Activated CD8-positive, alpha-beta memory T cell treated with anti-CD3 and anti-CD28 coated beads for 24 hours (primary cell): ENCODE measurements around the gene KANK4.
"Not testable (repeated sequence)": the region's sequence is repeated elsewhere in the genome, so short reads cannot be mapped to it uniquely, and the experiment has no call there.

Experiments
- DNase-seq: peaks from one replicate; pipeline ENCODE4 v3.0.0-alpha.2; 2020

KANK4 gene

DNA sequence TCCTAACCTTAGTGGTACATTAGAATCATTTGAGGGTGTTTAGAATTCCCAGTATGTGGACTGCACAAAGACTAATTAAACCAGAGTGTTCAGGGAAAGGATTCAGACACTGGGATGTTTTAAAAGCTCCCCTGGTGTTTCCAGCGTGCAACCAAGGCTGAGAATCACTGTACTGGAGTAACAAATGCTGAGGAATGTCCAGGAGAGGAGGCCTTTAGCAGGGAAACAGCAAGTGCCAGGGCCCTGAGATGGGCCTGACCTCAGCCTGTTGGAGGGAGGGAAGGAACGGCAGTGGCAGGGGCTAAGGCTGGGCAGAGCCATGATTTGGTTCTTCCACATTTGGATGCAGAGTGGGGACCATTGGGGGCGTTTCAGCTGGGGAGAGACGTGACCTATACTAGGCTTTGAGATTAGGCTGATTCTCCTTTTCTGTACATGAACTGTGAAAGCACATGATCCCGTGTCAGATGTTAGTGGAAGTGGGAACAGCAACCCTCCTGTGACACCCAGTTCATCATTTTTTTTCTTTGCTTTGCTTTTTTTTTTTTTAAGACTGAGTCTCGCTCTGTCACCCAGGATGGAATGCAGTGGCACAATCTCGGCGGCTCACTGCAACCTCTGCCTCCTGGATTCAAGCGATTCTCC, 49.3 kb downstream of the KANK4 start:
- no peak for DNase-seq

DNA sequence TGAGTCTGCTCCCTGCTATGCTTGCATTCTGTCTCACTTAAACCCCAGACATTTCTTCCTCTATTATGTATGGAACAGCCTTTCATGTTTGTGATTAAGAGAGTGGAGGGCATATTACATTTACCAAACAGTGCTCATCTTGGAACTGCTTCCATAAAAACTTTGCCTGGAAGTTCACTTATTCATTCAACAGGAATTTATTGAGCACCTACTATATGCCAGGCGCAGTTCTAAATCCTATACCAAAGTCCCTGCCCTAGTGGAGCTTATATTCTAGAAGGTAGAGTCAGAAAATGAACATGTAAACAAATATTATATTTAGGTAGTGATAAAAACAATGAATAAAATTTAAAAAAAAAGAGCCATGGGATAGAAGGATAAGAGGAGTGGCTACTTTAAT, 49.8 kb downstream of the KANK4 start:
- DNase-seq = no peak

DNA sequence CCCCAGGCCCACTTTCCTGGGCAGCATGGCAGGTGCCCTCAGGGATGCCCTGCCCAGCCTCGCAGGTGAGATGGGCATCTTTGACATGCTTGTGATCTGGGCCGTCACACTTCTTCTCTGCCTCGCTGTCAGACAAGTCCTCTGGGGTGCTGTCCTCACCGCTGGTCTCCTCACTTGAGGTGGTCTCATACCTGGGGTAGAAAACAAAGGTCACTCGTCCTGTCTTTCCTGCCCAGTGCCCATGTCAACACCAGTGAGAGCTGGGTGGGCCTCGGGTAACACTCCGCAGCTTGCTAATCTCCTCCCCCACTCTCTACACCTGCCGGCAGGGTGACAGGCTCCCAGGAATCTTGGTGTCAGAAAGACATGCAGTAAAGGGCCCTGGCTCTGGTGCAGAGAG, 50.9 kb downstream of the KANK4 start:
- no peak for DNase-seq

DNA sequence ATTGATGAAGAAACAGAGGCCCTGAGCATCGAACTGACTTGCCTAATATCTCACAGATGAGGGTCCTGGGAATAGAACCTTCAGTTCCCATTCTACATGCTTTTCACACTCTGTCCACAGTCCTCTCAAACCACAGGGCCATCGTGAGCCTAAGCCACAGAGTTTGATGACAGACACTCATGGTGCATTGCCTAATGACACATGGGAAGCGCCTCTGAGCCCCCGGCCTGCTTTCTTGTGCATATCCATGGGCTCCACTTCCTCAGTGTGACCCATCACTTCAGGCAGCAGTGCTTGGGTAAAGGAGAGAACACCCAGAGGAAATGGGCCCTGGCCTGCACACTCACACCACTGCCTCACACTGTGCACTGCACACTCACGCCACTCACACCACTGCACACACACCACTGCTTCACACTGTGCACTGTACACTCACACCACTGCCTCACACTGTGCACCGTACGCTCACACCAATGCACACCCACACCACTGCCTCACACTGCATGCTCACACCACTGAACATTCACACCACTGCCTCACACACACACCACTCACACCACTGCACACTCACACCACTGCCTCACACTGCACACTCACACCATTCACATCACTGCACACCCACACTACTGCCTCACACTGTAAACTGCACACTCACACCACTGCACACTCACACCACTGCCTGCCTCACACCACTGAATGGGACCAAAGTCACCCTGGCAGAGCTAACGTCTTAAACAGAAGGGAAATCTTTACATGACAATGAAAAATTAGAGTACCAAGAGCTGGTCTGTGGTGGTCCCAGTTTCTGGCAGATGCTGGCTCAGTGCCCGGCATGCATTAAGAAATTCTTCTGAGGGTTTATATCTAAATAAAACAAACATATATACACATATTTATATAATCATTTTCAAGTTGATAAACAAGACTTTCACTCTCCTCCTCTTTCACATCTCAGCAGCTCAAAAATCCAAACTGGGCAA, 53.0 kb downstream of the KANK4 start:
- DNase-seq = no peak

DNA sequence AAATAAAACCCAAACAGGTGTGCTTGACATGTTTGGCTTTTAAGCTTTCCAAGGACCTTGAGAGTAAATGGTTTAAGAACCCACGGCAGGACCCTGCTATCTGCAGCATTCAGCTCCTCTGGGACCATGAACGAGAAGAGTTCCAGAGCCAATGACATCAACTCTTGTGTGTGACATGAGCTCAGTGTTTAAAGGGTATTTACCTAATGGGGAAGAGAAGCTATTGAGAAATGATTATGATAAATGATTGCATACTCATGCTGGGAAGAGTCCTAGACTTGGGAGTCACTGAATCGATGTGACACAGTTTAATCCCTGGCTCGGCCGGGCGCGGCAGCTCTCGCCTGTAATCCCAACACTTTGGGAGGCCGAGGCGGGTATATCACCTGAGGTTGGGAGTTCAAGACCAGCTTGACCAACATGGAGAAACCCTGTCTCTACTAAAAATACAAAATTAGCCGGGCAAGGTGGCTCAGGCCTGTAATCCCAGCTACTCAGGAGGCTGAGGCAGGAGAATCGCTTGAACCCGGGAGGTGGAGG, 55.4 kb downstream of the KANK4 start:
- DNase-seq = no peak

DNA sequence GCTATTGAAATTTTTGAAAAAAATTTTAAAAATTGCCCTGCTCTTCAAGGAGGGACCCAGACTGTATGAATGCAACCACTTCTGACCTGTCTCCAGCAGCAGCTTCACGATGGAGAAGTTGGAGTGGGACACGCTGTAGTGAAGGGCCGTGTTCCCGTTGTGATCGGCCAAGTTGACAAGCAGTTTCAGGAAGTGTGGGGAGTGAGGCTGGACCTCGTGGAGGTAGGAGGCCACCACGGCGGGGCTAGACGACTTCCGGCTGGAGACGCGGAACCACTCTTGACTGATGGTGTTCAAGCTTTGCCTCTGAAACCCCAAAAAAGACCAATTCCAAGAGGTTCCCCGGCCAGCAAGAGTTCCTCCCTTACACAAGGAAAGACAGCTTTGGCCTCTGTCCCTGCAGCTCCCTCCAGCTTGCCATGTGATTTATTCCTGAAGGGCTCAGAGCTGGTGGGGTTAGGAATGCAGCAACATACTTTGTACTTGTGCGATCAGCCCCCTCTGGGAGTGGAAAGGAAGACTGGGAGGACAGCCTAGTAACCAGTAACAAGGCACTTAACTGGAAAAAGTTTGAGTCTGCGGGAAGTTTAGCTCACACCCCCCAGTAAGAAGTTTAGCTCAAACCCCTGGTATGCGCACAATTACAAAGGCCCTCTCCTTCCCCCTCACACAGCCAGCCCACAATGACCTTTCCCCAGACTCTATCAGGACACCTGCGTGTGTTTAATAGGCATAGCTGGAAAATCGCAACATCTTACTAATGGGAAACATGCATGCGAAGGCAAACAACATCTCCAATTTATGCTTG, 56.0 kb downstream of the KANK4 start:
- DNase-seq = no peak

DNA sequence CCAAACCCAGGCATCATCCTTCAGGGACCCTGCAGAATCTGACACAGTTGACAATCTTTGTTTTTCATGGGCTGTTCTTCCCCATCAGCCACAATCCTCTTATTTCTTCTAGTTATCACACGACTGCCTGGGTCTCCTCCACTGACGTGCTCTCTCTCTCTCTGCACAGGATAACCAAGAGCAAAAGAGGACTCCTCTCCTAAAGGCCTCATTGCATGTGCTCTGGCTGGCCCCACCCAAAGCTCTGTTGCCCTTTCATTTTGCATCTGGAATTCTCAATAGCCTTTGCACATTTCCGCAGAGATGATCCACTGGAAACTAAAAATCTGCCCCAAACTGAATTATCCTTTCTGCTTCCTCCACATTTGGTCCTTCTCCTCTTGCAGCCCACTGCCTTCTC, 58.5 kb downstream of the KANK4 start:
- DNase-seq = no peak

DNA sequence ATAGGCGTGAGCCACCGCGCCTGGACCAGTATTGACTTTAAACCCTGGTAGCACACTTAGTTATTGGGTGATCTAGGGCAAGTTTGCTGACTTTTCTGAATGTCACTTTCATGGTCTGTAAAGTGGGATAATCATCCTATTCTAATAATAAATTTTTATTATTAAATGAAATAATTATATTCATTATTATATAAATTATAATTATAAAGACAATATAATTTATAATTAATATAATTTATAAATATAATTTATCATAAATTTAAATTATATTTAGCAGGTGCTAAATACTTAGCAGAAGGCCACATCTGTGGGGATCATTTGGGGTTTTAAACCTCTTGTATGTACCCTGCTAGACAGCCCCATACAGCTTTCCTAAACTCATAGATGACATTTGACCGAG, 59.7 kb downstream of the KANK4 start:
- DNase-seq = no peak

DNA sequence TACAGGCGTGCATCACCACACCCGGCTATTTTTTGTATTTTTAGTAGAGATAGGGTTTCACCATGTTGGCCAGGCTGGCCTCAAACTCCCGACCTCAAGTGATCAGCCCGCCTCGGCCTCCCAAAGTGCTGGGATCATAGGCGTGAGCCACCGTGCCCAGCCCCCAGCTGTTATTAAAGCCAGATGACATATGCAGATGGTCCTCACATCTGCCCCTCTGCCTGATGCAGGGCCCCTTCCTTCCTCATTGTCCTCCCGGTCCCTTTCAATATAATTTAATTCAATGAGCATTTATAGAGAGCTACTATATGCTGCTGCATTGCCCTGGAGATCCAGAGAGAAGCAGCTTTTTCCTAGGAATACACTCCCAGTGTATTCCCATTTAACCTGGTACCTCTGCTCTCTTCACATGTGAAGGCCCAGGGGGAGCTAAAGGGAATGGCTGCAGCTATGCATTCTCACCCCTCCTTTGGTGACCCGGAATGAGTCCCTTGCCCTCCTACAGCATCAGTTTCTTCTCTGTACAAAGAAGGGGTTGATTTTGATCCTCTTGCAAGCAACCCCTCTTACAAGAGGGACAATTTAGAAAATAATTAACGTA, 69.0 kb downstream of the KANK4 start:
- no peak for DNase-seq

DNA sequence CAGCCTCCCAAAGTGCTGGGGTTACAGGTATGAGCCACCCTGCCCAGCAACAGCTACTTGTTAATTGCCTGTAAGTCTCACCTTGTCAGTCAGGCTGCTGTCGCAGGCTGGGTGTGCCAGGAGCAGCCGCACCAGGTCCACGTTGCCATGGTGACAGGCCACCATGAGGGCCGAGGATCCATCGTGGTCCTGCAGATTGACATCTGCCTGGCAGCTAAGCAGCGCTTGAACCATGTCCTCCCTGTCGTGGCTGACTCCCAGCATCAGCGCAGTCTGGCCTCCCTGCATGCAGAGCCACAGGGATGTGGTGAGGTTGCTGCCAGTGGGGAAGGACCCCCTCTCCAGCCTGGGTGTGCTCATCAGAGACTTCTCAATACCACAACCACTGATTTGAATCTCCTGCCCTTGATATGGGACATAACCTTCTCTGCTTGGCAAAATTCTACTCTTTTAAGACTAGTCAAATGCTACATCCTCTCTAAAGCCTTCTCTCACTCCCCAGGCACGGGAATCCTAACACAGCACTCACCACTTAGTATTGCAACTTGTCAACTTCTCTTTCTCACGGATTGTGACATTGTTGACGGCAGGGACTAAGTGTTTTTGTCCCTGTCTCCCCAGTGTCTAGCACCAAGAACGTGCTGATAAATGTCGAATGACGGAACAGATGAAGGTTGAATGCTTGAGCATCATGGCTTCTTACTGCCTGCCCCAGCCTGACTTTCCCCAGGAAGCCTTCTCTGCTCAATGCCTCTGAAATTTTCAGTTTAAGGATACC, 71.7 kb downstream of the KANK4 start:
- DNase-seq = no peak

DNA sequence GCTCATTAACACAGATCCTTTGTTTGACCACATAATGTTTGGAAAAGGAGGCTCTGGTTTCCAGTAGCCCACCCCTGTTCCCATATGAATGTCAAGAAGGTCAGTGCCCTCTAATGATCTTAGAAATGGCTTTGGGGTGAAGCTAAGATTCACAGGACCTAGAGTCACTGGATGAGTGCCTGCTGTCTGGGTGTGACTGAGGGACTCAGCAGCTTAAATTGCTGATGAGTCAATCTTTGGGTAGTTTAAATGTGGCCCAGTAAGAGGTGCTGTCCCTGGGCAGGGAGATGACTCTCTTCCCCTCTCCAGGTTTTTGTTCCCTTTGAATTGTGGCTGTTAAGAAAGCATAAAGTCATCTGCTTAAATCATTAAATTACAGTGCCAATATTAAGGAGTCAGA, 74.0 kb downstream of the KANK4 start:
- DNase-seq = no peak

DNA sequence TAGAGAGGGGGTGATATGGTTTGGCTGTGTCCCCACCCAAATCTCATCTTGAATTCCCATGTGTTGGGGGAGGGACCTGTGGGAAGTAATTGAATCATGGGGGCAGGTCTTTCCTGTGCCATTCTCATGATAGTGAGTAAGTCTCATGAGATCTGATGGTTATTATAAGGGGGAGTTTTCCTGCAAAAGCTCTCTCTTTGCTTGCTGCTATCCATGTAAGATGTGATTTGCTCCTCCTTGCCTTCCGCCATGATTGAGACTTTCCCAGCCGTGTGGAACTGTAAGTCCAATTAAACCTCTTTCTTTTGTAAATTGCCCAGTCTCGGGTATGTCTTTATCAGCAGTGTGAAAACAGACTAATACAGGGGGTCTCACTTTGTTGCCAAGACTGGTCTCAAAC, 74.9 kb downstream of the KANK4 start:
- not testable (repeated sequence) for DNase-seq

DNA sequence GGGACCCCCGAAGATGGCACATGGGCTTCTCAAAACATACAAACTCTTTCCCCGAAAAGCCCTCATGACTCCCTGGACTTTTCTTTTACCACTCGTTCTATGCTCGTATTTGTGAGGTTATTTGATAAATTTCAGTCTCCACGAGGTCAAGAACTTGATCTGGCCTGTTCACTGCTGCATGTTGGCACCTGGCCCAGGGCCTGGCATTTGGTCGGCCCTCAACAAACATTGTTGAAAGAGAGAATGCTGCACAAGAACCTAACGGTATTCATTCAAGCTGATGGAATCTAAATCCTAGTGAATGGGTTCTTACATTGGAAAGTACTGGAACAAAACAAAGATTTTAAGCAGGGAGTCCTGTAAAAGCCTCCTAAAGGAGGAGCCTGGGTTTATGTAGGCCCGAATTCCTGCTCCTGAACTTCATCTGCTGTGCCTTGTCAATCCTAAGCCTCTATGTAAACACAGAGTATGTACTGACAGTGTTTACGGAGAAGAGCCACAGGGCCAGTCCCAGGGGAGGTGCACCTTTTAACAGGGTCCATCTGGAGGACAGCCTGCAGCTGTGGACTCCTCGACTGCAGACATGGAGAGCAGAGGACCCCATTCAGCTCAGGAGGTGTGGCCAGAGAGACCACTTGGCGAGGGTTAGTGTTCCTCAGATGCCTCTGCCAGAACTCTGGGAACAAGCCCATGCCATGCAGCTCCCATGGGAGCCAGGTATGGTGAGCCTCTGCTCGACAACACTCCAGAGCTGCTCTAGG, 77.7 kb downstream of the KANK4 start:
- no peak for DNase-seq

DNA sequence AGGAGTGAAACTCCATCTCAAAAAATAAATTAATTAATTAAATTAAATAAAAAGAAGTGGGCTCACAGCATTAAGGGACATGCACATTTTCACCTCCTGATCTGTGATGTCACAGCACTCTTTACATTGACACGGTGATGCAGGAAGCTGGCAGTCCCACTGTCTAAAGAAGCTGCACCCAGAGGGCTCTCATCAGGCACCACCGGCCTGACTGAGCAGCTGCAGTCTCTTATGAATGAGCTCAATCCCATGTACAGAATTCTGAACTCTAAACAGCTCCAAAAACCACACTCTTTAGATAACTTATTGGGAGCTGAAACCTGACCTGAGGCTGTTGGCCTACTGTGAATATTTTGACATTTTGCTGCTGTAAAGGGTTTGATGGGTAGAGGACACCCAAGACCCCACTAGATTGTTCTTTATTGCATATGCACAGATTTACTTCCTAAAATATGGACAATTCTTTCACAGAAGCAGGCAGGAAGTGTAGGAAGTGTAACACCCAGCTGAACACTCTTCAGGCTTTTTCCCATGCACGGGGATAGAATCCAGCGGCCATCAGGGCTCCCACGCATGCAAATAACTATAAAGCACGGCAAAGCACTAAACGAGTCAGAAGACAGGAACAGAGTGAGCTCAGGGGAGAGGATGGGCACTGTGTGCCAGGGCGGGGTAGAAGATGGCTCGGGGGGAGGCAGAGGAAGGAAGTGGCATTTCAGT, 78.4 kb downstream of the KANK4 start:
- DNase-seq = no peak

DNA sequence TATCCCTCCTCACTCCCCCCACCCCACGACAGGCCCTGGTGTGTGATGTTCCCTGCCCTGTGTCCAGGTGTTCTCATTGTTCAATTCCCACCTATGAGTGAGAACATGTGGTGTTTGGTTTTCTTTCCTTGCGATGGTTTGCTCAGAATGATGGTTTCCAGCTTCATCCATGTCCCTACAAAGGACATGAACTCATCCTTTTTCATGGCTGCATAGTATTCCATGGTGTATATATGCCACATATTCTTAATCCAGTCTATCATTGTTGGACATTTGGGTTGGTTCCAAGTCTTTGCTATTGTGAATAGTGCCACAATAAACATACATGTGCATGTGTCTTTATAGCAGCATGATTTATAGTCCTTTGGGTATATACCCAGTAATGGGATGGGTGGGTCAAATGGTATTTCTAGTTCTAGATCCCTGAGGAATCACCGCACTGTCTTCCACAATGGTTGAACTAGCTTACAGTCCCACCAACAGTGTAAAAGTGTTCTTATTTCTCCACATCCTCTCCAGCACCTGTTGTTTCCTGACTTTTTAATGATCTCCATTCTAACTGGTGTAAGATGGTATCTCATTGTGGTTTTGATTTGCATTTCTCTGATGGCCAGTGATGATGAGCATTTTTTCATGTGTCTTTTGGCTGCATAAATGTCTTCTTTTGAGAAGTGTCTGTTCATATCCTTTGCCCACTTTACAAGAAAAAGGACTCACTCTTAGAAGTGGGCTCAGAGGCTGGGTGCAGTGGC, 79.4 kb downstream of the KANK4 start:
- DNase-seq = not testable (repeated sequence)

DNA sequence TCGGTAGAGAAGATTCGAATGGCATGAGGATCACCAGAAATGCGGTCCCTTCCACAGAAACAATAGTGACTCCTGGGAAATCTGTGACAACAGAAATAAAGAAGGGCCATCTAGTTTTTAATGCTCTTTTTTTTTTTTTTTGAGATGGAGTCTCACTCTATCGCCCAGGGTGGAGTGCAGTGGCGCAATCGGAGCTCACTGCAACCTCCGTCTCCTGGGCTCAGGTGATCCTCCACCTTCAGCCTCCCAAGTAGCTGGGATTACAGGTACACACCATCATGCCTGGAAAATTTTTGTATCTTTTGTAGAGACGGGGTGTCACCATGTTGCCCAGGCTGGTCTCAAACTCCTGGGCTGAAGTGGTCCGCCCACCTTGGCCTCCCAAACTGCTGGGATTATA, 80.7 kb downstream of the KANK4 start:
- DNase-seq = no peak

DNA sequence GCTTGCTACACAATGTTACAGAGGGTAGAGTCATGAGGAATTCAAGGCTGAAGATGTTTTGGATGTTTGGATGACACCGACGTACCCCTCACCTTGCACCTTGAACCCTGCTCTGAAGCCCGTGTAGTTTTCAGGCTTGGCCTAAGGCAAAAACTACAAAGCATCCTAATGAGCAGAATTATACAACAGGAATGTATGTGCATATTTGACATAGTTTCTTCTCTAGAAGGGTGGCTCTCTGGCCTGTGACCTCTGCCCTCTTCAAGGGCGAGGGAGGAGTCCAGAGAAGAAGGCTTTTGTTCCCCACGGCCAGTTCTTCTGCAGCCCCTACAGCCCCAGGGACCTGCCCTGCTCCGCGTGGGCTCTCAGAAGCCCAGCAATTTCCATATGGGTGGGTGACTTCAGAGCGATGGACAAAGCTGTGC, 81.3 kb downstream of the KANK4 start:
- no peak for DNase-seq

DNA sequence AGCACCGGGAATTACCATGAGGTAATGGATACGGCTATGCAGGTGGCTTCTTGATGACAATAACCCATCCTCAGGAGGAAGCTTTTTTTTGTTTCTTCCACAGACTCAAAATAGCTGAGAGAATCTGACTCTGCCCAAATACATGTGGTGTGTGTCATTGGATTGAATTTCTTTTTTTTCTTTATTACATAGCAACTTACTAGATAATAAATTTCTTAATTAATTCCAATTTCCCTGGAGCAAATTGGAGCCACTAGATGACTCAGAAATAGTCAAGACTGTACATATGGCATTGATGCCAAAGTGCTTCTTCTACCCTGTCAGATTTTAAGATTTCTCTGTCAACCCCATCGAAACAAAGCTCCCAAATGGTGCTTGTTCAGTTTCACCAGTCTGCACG, 81.9 kb downstream of the KANK4 start:
- DNase-seq = no peak

DNA sequence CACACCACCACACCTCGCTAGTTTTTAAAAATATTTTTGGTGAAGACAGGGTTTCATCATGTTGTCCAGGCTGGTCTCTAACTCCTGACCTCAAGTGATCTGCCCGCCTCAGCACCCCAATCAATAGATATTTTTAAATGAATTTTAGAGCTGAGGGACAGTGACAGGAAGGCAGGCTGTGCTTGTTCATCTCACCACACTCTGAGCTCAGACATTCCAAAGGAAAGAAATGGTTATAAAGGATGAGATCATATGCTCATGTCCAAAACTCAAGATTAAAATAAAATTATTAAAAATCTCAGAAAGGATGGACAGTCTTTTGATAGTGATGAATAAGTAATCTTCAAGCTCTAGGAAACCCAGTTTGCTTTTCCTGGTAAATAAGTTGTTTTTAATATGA, 83.7 kb downstream of the KANK4 start:
- DNase-seq = no peak

DNA sequence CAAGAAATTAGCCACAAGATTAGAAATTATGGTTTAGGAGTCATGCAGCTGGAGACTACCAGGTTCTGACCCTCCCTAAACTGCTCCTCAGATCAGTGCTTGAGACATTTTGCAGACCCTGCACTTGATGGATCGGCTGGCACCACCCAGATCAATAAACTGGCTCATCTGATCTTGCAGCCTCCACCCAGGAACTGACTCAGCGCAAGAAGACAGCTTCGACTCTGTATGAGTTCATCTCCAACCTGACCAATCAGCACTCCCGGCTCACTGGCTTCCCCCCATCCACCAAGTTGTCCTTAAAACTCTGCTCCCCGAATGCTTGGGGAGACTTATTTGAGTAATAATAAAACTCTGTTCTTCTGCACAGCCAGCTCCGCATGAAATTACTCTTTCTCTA, 84.5 kb downstream of the KANK4 start:
- DNase-seq = no peak
